Ectodermal cell (in vitro differentiated cells): Measurements from ENCODE around the gene TERT.

Experiments used
- H3K27ac ChIP-seq: 2 replicates; pipeline ENCODE4 v1.7.0; 2013; ENCODE audit warnings: mild to moderate bottlenecking, low read depth, low read length; ENCODE audit not compliant: insufficient read depth, poor library complexity, severe bottlenecking
- H3K27me3 ChIP-seq: 2 replicates; pipeline ENCODE4 v1.7.0; 2013; ENCODE audit warnings: mild to moderate bottlenecking, low read length; ENCODE audit not compliant: insufficient read depth, control insufficient read depth, poor library complexity, severe bottlenecking
- H3K36me3 ChIP-seq: one replicate; pipeline ENCODE4 v1.7.0; 2013; ENCODE audit warnings: low read length; ENCODE audit not compliant: control insufficient read depth, insufficient read depth
- H3K4me1 ChIP-seq: one replicate; pipeline ENCODE4 v1.7.0; 2013; ENCODE audit warnings: low read length; ENCODE audit not compliant: control insufficient read depth, insufficient read depth
- H3K4me3 ChIP-seq: 2 replicates; pipeline ENCODE4 v1.7.0; 2013; ENCODE audit warnings: low read depth, low read length, control low read depth; ENCODE audit not compliant: insufficient read depth
- H3K9me3 ChIP-seq: 2 replicates; pipeline ENCODE4 v1.7.0; 2013; ENCODE audit warnings: mild to moderate bottlenecking, low read length, moderate library complexity; ENCODE audit not compliant: control insufficient read depth
- WGBS, 2 experiments: methylation state at CpG; one replicate each; pipeline ENCODE4 v1.1.7; 2013; ENCODE audit warnings: missing lambda C conversion rate in 2 of 2; 5-methylcytosine and 5-hydroxymethylcytosine counted together

Gene TERT

DNA sequence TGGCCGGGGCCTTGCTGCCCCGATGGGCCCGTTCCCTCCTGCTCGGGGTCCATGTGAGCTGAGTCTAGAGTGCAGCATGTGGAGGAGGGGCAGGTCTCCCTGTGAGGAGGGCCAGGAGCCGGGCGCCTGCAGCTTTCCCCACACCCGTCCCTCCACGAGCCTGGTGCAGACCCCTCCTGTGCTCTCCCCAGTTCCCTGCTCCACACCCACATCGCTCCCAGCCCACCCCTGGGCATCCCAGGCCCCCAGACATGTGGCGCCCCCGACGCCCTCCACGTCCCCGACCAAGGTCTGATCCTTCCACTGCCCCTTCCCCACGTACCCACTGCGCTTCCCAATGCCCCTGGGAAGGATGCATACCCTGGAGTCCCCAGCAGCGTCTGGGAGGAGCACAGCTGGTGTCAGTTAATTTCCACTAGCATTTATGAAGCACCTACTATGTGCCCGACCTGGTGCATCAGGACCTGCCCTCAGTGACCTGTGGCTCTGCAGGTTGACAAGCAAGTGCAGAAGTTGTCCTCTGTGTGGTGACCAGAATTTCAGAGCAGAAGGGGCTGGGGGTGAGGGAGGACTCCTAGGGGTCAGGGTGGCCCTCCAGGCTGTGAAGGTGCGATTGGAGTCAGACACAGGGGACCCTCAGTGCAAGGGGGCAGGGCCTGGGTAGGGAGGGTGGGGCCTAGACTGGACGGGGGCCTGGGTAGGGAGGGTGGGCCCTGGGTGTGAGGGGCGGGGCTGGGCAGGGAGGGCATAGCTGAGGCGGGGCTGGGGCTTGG, 80.5 kb downstream of the TERT start:
- H3K36me3 ChIP-seq = no peaks in the 10 kb centered on the region
- no peak overlapping the region for H3K4me3 ChIP-seq
- H3K4me1 ChIP-seq = no peaks in the 10 kb centered on the region
- H3K27ac ChIP-seq = no peak overlapping the region
- no peaks in the 10 kb centered on the region for H3K27me3 ChIP-seq
- 87 to 88% methylated on average over 22 of the region's 22 CpGs for WGBS, 2 experiments
- no peaks in the 10 kb centered on the region for H3K9me3 ChIP-seq

DNA sequence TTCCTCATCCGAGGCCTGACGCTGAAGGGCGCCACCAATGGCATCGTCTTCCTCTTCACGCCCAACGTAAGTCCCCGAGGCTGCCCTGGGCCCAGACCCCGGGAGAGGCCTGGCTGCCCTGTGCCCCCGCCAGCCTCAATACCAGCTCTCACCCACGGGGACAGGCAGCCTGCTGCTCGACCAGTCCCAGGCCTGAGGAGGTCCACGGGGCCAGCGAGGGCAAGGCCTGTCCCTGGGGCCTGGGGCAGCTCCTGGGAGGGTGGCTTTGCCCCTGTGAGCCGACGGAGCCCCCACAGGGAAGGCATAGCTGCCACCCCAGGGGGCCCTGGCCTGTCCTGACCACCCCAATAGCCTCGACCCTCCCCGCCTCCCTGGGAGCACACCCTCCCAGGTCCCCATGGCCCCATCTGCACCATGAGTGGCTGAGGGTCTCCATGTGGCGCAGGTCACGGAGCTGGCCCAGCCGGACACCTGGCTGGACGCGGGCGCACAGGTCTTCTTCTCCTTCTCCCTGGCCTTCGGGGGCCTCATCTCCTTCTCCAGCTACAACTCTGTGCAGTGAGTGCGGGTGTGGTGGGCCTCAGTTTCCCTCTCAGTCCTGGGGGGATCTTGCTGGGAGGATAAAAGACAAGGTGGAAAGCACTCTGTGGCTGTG, 81.2 kb downstream of the TERT start:
- Histone ChIP-seq H3K4me3 (no peak overlapping the region), H3K9me3 (no peaks in the 10 kb centered on the region), H3K27me3 (no peaks in the 10 kb centered on the region), H3K27ac (no peak overlapping the region), H3K36me3 (no peaks in the 10 kb centered on the region), H3K4me1 (no peaks in the 10 kb centered on the region)
- 91% methylated on average over 25 of the region's 25 CpGs for WGBS, 2 experiments

DNA sequence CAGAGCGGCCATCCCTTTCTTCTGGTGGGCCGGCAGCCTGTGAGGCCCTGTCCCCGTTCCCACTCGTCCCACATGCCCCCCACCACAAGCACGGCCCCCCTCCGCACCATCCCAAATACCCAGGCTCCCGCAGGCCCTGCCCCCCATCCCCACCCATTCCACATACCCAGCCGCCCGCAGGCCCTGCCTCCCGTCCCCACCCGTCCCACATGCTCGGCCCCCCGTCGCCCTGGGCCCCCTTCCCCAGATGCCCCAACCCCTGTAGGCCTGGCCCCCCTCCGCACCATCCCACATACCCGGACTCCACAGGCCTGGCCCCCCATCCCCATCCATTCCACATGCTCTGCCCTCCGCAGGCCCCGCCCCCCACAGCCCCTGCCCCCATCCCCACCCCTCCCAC, 82.0 kb downstream of the TERT start:
- H3K27ac ChIP-seq = no peak overlapping the region
- H3K9me3 ChIP-seq = no peaks in the 10 kb centered on the region
- no peaks in the 10 kb centered on the region for H3K4me1 ChIP-seq
- WGBS, 2 experiments = 87 to 94% methylated on average over 11 to 14 of the region's 18 CpGs
- H3K27me3 ChIP-seq = no peaks in the 10 kb centered on the region
- H3K4me3 ChIP-seq = no peak overlapping the region
- H3K36me3 ChIP-seq = no peaks in the 10 kb centered on the region

DNA sequence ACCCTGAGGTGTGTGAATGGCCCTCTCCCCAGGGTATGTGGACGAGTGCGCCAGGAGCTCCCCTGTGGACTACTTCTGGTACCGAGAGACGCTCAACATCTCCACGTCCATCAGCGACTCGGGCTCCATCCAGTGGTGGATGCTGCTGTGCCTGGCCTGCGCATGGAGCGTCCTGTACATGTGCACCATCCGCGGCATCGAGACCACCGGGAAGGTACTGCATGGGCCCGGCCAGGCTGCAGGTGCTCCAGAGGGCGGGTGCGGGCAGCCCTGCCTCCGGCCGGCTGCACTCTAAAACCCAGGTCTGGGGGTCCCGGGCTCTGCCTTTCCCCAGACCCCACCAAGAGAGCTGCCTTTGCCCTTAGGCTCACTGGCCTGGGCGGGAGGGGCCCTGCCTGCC, 82.6 kb downstream of the TERT start:
- H3K9me3 ChIP-seq = no peaks in the 10 kb centered on the region
- H3K4me1 ChIP-seq = no peaks in the 10 kb centered on the region
- no peak overlapping the region for H3K27ac ChIP-seq
- WGBS, 2 experiments = 92 to 94% methylated on average over 20 of the region's 20 CpGs
- H3K27me3 ChIP-seq = no peaks in the 10 kb centered on the region
- H3K36me3 ChIP-seq = no peaks in the 10 kb centered on the region
- no peak overlapping the region for H3K4me3 ChIP-seq

DNA sequence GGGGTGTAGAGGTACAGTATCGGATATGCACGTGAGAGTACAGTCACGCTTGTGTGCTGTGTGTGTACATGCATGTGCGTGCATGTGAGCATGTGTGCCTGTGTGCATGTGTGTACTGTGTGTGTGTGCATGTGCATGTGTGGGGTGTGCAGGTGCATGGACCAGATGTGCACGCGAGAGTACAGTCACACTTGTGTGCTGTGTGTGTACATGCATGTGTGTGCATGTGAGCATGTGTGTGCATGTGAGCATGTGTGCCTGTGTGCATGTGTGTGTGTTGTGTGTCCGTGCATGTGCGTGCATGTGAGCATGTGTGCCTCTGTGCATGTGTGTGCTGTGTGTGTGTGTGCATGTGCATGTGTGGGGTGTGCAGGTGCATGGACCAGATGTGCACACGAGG, 83.2 kb downstream of the TERT start:
- Histone ChIP-seq H3K36me3 (no peaks in the 10 kb centered on the region), H3K27ac (no peak overlapping the region), H3K27me3 (no peaks in the 10 kb centered on the region), H3K4me3 (no peak overlapping the region), H3K4me1 (no peaks in the 10 kb centered on the region), H3K9me3 (no peaks in the 10 kb centered on the region)
- 92 to 94% methylated on average over 9 of the region's 9 CpGs for WGBS, 2 experiments

DNA sequence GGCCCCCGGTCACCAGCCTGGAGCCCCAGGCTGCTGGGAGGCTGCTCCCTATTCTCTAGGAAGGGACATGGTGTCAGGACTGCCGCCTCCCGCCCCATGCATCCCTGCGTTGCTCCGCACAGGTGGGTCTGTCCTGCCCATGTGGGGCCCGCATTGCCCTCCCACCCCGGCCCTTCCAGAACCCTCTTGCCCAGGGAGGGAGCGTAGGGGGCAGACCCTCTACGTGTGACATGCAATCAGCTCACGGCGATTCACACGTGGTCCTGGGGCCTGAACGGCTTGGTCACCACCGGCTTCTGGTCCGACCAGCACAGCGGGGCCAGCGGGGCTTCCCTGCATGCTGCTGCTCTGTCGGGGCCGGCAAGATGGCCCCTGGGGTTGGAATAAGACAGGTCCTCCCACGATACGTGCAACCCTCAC, 84.0 kb downstream of the TERT start:
- Histone ChIP-seq H3K4me1 (no peaks in the 10 kb centered on the region), H3K9me3 (no peaks in the 10 kb centered on the region), H3K27me3 (no peaks in the 10 kb centered on the region), H3K36me3 (no peaks in the 10 kb centered on the region), H3K27ac (no peak overlapping the region), H3K4me3 (no peak overlapping the region)
- 90% methylated on average over 21 of the region's 21 CpGs for WGBS, 2 experiments

DNA sequence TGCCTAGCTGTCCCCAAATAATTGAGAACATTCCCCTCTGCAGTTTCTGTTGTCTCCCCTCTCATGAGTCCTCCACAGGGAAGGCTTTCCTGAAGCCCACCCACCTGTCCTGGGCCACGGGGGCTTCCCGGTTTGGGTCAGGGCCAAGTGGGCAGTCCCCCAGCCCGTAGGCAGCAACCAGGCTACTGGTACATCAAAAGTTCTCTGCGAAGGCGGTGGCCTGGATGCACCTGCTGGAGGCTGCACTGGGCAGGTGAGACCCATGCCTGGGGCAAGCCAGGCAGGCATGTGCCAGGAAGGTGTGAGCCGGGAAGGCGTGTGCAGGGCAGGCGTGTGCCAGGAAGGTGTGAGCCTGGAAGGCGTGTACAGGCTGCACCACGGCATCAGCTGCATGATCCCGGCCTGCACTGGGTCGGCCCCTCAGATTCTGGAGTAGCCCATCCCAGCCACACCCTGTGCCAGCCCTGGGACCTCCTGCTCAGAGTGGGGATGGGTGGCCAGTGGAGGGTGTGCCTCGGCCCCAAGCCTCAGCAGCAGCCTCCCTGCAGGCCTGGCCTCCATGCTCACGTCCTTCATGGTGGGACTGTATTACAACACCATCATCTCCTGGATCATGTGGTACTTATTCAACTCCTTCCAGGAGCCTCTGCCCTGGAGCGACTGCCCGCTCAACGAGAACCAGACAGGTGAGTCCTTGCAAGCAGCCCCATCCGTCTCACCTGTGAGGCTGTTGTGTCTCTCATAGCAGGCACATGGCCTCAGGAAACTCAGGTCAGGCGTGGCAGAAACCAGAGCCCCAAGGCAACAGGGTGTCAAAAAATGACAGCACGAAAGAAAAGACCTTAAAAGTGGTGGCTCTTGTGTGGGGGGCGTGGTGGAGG, 84.7 kb downstream of the TERT start:
- Histone ChIP-seq H3K27ac (no peak overlapping the region), H3K4me1 (peaks cover 4% of the 10 kb centered on the region), H3K4me3 (no peak overlapping the region), H3K9me3 (no peaks in the 10 kb centered on the region), H3K36me3 (no peaks in the 10 kb centered on the region), H3K27me3 (no peaks in the 10 kb centered on the region)
- WGBS, 2 experiments = 90 to 91% methylated on average over 21 of the region's 21 CpGs

DNA sequence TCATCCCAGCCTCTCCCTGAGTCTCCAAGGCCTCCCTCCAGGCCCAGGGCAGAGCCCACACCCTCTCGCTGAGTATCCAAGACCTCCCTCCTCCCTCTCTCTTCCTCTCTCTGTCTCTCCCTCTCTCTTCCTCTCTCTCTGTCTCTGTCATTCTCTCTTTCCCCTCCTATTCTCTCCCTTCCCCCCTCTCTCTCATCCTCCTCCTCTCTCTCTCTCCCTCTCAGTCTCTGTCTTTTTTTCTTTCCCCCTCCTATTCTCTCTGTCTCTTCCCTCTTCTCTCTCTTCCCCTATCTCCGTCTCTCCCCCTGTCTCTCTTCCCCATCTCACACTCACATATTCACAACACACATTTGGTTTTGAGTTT, 85.4 kb downstream of the TERT start:
- no peaks in the 10 kb centered on the region for H3K27me3 ChIP-seq
- H3K4me3 ChIP-seq = no peak overlapping the region
- no peaks in the 10 kb centered on the region for H3K36me3 ChIP-seq
- H3K27ac ChIP-seq = no peak overlapping the region
- H3K4me1 ChIP-seq = peaks cover 4% of the 10 kb centered on the region
- WGBS, 2 experiments = 81 to 89% methylated on average over 2 of the region's 2 CpGs
- no peaks in the 10 kb centered on the region for H3K9me3 ChIP-seq

DNA sequence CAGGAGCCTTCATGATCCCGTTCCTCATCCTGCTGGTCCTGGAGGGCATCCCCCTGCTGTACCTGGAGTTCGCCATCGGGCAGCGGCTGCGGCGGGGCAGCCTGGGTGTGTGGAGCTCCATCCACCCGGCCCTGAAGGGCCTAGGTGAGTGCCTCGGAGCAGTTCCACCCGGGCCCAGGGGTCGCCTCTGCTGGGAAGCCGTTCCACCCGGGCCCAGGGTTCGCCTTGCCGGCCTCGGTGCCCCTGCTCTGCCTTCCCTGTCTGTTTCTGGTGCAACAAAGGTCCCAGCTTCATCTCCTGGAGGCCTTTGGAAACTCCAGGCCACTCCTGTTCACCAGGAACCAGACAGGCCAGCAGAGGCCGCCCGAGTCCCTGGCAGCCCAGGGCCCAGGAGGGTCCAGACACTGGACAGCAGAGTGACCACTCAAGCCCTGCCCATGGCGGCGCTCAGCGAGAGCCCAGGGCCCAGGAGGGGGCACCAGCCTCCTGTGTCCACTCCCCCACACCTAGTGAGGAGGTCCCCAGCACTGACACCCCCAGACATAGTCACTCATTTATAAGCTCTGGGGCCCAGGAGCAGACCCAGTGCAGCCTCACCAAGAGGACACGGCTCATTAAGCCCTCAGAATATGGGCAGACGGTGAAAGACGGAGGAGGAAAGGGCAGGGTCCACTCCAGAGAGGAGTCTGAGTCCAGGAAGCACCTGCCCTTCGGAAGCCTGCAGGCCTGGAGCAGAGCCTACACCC, 86.0 kb downstream of the TERT start:
- H3K27ac ChIP-seq = no peak overlapping the region
- peaks cover 4% of the 10 kb centered on the region for H3K4me1 ChIP-seq
- no peaks in the 10 kb centered on the region for H3K27me3 ChIP-seq
- no peaks in the 10 kb centered on the region for H3K9me3 ChIP-seq
- 87 to 88% methylated on average over 24 of the region's 24 CpGs for WGBS, 2 experiments
- H3K4me3 ChIP-seq = no peak overlapping the region
- H3K36me3 ChIP-seq = no peaks in the 10 kb centered on the region
